HEK293T (cell line): ENCODE results near the gene IMP4.

Experiments
- ELF4 ChIP-seq: fragments of 450-650 bp; IDR thresholded peaks from 2 replicates; pipeline ENCODE4 v1.6.1; 2017; ENCODE audit warnings: antibody characterized with exemption
- FOXK2 ChIP-seq: fragments of 450-650 bp; IDR thresholded peaks from 2 replicates; pipeline ENCODE4 v1.6.1; 2016; ENCODE audit warnings: mild to moderate bottlenecking
- LEF1 ChIP-seq: fragments of 450-650 bp; IDR thresholded peaks from 2 replicates; pipeline ENCODE4 v1.6.1; 2017; ENCODE audit warnings: mild to moderate bottlenecking, borderline replicate concordance
- SUZ12 ChIP-seq: fragments of 450-650 bp; IDR thresholded peaks from 2 replicates; pipeline ENCODE4 v1.6.1; 2016; ENCODE audit warnings: mild to moderate bottlenecking
- ZNF384 ChIP-seq: fragments of 450-650 bp; IDR thresholded peaks from 2 replicates; pipeline ENCODE4 v1.6.1; 2016

GRCh38 chr2:130349174-130349573, 6.5 kb downstream of the IMP4 start:
- TF ChIP-seq SUZ12 (no peak), ELF4 (no peak), ZNF384 (no peak), FOXK2 (no peak), LEF1 (no peak)
